ENCODE data around the gene PPA2.
"Not testable (repeated sequence)": the region's sequence is repeated elsewhere in the genome, so short reads cannot be mapped to it uniquely, and the experiment has no call there.

Gene PPA2

DNA sequence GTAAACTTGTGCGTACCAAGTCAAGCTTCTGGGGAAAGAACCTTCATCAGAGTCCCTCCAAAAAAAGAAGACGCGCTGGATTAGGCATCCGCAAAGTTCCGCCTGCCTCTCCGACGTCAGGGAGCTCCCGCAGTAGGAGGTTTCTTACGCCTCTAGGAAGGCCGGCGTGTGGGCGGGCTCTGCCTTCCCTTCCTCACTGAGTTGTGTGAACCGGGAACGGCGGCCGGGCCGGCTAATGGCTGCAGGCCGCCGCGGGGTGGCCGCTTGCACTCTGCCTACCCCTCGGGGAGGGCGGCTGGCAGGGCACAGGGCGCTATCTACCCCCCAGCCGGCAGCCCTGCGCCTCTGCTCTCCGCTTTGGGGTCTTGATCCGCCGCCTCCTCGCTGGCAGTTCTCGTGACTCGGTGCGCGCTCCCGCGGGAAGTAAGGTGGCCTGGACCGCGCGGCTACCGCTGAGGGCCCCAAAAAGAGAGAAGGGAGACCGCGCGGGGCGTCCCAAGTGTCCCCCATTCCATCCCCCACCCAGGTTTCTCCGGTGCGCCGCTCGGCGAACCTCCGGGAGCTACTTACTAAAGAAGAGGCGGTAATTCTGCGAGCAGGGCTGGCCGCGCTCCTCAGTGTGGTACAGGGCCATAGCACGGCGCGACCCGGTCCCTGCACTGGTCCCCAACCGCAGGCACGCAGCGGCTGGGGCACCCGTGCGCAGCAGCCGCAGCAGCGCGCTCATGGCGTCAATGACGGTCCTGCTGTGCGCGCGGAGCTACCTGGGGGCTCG, at the start of gene PPA2:
Gene PPA2, minus strand, starts transcription at position 739 of the 775 bp plus-strand sequence. Its CDS starts 12 bp downstream, at position 727.
- DNase-seq, result peak; percentile 83

GRCh38 chr4:105520819-105521790, 47.2 kb upstream of the PPA2 start:
- DNase-seq, result no peak

GRCh38 chr4:105510245-105510644, 36.4 kb upstream of the PPA2 start:
- DNase-seq, result no peak

DNA sequence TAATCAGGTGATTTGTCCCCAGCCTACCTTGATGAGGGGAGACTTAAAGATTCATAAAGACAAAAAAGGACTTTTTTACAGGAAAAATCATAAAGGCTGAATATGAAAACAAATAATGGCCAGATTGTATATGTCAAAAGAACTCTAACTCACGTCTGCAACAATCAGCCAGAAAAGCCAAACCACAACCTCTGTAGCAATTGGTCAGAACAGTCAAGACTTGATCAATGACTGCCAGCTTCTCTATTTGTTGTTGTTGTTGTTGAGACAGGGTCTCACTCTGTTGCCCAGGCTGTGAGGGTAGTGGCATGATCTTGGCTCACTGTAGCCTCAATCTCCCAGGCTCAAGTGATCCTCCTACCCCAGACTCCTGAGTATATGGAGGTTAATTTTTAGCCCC, 35.9 kb upstream of the PPA2 start:
- DNase-seq, result no peak

DNA sequence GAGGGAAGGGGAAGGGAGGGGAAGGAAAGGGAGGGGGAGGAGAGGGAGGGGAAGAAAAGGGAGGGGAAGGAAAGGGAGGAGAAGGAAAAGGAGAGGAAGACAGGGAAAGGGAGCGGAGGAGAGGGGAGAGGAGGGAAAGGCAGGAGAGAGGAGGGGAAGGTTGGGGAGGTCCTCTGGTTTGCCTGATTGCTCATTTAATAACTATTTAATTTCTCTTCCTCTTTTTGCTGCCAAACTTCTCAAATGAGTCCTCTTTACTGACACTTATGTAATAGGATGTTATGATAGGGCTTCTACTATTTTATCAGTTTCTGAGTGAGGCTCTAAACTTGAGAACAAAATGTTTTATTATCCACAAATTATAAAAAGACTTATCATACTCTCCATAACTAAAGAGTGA, 35.4 kb upstream of the PPA2 start:
- DNase-seq, result no peak

DNA sequence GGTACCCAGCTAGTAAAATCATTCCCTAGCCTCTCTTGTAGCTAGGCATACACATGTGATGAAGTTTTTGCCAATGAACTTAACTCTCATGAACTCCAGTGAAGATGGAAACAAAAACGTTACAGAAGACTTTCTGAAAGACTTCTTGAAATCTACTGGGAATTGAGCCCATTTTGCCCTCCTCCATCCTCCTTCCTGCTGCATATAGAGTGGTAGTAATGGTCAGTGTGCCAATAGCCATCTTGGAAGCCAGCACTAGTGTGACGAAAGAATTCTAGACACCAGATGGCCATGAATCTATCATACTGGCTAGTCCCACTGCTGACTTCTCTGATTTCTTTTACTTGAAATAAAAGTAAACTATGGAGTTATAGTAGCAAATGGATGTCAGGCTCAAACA, 30.9 kb upstream of the PPA2 start:
- no peak for DNase-seq

GRCh38 chr4:105503484-105503883, 29.6 kb upstream of the PPA2 start:
- no peak for DNase-seq

- no peak for DNase-seq
Observed at GRCh38 chr4:105496899-105497298, 23.0 kb upstream of the PPA2 start.

DNA sequence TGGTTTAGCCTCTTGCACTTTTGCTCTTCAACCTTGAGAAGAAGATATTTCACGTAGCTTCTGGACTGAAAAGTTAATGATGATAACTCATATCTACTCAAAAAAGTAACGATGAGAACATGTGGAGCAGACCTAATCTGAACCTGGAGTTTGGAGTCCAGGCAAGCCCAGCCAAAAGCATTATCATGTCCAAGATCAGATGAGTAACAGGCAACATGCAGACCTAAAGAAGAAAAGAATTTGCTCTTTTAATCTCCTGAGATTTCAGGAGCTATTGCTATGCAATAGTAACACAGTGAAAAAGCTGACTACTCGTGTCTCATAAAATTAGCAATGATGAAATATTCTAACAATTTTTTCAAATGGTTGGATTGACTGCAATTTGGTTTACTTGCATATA, 21.8 kb upstream of the PPA2 start:
- DNase-seq, result no peak

DNA sequence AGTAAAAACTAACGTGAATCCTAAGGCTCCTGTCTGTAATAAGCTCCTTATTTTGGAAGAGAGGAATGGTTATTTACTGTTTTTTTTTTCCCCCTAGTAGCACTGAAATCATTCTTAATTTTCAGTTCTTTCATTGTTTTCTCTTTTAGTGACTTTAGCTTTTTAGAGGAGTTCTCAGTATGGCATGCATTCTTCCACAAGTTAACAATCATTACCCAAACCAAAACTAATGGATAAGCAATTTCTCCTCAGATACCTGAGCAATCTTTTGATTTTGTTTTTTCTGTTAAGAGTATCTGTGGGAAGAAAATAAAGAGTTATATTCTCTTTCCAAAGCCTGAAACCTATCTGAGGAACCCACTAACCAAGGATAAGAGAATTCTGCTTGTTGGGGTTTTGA, 16.7 kb upstream of the PPA2 start:
- DNase-seq, result no peak

GRCh38 chr4:105483840-105484239, 10.0 kb upstream of the PPA2 start:
- DNase-seq, result no peak

GRCh38 chr4:105474099-105474518, 247 bp upstream of the PPA2 start:
- DNase-seq, result no peak

DNA sequence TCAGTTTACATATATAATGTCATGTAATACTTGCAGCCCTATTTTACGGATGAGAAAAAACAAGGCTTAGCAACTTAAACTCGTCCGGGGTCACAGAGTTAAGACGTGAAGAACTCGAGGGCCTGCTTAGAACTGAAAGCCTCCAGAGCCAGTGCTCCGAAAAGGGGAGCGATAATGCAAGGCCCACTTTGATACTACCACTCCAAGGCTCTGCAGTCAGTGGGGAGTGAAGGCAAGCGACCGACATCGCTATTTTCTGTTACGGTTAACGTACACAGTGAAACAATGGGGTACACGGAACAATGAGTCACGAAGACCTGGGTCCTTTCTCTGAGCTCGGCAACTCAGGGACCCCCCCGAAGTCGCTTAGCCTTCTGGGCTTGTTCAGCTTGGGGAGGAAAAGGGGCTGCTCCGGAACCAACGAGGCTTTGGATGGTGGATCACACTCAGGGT, 965 bp downstream of the PPA2 start:
- DNase-seq, result no peak

DNA sequence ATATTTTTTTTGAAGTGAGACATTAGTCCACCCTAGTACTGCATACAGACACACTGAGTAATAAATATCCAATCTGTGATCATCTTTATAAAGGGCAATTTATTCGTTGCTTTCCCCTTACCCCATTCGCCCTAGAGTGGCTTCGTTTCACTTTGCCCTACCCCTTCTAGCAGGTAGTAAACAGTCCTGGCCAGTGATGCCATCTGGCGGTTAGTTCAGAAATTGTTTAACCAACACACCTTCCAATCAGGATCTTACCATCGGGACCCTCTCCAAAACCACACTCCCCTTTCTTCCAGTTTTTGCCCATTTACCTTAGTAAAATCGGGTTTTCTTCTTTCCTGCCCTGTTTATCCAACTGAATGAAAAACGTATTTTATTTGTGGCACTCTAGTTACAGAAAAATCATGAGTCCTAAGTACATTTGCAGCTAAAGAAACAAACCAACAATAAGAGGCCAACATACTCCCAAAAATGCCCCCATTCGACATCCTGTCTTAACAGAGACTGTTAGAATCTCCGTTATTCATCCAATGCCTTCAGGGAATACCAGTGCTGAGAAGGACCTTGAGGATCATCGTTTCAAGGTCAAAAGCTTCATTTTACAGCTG, 2.2 kb downstream of the PPA2 start:
- DNase-seq, result peak; percentile 56

- DNase-seq, result no peak
Observed at GRCh38 chr4:105470766-105471165, 3.1 kb downstream of the PPA2 start.

GRCh38 chr4:105469736-105470135, 4.1 kb downstream of the PPA2 start:
- DNase-seq, result no peak

DNA sequence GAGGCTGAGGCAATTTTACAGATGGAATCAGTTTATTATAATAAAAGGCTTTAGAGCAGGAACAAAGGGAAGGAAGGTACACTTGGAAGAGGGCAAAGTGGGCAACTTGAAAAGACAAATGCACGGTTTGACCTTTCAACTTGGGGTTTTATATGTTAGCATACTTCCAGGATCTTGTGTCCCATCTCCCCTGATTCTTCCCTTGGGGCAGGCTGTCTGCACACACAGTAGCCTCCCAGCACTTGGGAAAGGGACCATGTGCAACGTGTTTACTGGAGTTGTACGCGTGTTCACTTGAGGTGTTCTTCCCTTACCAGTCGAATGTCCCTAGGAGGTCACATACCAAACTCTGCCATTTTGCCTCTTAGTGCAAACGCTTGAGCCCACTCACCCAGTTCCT, 7.3 kb downstream of the PPA2 start:
- DNase-seq, result no peak

DNA sequence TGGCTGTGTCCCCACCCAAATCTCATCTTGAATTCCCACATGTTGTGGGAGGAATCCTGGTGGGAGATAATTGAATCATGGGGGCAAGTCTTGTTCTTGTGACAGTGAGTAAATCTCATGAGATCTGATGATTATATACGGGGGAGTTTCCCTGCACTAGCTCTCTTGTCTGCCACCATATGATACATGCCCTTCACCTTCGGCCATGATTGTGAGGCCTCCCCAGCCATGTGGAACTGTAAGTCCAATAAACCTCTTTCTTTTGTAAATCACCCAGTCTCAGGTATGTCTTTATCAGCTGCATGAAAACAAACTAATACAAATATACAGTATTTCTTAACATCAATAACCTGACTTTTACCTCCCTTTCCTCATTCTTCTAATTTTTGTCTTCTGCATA, 9.3 kb downstream of the PPA2 start:
- DNase-seq, result not testable (repeated sequence)

- no peak for DNase-seq
Observed at GRCh38 chr4:105462576-105462975, 11.3 kb downstream of the PPA2 start.

- no peak for DNase-seq
Observed at GRCh38 chr4:105461621-105462382, 12.1 kb downstream of the PPA2 start.

DNA sequence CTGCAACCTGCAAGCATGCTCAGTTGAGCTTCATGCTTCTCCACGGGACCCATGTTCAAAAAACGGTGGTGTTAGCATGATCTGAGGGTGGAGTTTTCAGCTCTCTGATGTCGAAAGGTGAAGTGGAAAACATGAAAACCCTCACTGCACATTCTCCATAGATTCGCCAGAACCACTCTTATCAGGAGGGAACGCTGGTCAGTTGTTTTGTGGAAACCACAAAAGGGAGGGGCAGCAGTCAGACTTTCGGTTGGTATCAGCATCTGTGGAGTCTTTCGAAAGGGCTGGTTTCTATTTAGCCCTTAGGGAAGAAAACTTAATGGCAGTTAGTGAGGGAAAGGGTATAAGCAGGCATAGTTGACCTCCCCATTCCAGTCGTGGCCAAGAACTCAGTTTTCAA, 12.6 kb downstream of the PPA2 start:
- no peak for DNase-seq

DNA sequence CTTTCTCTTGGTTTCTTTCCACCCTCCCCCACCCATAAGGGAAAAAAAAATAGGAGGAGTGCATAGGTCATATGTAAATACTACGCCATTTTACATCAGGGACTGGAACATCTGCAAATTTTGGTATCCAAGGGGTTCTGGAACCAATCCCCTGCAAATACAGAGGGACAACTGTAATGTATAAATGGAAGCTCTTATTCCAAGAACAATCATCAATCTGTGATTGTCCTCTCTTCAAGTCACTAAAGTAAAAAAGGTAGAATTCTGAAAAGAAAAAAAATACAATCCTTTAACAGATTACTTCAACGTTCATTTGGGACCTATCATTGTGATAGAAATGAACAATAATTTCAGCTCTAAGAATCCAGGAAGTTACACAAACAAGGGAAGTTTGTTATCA, 13.6 kb downstream of the PPA2 start:
- no peak for DNase-seq

DNA sequence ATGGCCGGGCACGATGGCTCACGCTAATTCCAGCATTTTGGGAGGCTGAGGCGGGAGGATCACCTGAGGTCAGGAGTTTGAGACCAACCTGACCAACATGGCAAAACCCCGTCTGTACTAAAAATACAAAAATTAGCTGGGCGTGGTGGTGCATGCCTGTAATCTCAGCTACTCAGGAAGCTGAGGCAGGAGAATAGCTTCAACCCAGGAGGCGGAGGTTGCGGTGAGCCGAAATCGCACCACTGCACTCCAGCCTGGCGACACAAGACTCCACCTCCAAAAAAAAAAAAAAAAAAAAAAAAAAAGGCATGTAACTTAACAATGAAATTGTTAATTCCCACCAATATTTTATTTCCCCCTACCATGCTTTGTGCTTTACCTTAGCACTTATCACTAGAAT, 15.3 kb downstream of the PPA2 start:
- DNase-seq, result not testable (repeated sequence)

Data from activated CD4-positive, CD25-positive, alpha-beta regulatory T cell treated with anti-CD3 and anti-CD28 coated beads, Interleukin-2, amount 50 U/mL, for 72 hours (primary cell).